ENCODE measurements around the gene MAP3K7CL.

MAP3K7CL gene

GRCh38 chr21:29185172-29185571, 54.7 kb downstream of the MAP3K7CL start:
- Mint-ChIP-seq H3K9me3 (no peaks in the 10 kb centered on the region), H3K27me3 (ENCODE audit: low read depth) (no peaks in the 10 kb centered on the region), H3K4me3 (no peak overlapping the region), H3K27ac (no peak overlapping the region), H3K4me1 (ENCODE audit: low read depth) (peaks cover 7% of the 10 kb centered on the region), H3K36me3 (ENCODE audit: low read depth) (no peaks in the 10 kb centered on the region)
- DNase-seq (ENCODE audit: low spot score), result no peak

DNA sequence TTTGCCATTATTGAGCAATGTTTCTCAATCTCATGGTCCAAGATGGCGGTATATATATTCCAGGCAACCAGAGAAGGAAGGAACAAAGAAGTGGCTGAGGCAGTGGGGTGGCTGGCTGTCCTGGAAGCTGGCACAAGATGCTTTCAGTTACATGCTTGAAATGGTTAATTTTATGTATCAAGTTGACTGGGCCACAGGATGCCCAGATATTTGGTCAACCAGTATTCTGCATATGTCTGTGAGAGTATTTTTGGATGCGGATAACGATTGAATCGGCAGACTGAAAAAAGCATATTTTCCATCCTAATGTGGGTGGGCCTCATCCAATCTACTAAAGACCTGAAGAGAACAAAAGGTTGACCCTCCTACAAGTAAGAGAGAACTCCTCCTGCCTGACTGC, 55.2 kb downstream of the MAP3K7CL start:
- Mint-ChIP-seq H3K36me3 (ENCODE audit: low read depth) (no peaks in the 10 kb centered on the region), H3K27ac (no peak overlapping the region), H3K4me3 (no peak overlapping the region), H3K4me1 (ENCODE audit: low read depth) (peaks cover 9% of the 10 kb centered on the region), H3K9me3 (no peaks in the 10 kb centered on the region), H3K27me3 (ENCODE audit: low read depth) (no peaks in the 10 kb centered on the region)
- no peak for DNase-seq (ENCODE audit: low spot score)

DNA sequence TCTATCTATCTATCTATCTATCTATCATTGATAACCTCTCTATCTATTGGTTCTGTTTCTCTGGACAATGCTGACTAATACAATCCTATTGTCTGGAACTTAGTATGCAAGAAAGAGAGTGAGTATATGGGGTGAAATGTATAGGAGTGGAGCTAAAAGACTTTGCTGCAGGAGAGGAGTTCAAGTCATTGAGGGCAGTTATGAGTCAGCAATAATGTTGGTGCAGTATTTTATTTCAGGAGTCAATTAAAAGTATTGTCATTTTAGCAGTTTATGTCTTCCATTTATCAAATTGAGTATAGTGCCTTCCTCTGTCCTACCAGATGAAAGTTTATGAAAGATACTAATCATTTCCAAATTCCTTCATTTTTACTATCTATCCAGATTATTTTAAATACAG, 55.8 kb downstream of the MAP3K7CL start:
- no peaks in the 10 kb centered on the region for H3K27me3 Mint-ChIP-seq (ENCODE audit: low read depth)
- no peak overlapping the region for H3K27ac Mint-ChIP-seq
- H3K4me1 Mint-ChIP-seq (ENCODE audit: low read depth), result peaks cover 11% of the 10 kb centered on the region
- no peaks in the 10 kb centered on the region for H3K36me3 Mint-ChIP-seq (ENCODE audit: low read depth)
- no peak overlapping the region for H3K4me3 Mint-ChIP-seq
- H3K9me3 Mint-ChIP-seq, result no peaks in the 10 kb centered on the region
- DNase-seq (ENCODE audit: low spot score), result no peak

DNA sequence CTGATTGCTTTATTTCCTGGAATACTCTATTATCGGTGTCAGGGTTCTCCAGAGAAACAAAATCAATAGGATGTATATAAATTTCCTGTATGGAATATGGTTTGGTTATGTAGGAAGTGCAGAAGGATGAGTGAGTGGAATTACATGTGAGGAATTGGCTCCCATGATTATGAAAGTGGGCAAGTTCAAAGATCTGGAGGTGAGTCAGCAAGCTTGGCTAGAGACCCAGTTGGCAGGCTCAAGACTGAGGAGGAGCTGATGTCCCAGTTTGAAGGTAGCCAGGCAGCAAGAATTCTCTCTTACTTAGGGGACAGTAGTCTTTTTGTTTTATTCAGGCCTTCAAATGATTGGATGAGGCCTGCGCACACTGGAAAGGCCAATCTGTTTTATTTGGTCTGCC, 57.5 kb downstream of the MAP3K7CL start:
- Mint-ChIP-seq H3K4me1 (ENCODE audit: low read depth) (peaks cover 4% of the 10 kb centered on the region), H3K27me3 (ENCODE audit: low read depth) (peaks cover 3% of the 10 kb centered on the region), H3K9me3 (no peaks in the 10 kb centered on the region), H3K4me3 (no peak overlapping the region), H3K36me3 (ENCODE audit: low read depth) (no peaks in the 10 kb centered on the region), H3K27ac (no peak overlapping the region)
- DNase-seq (ENCODE audit: low spot score), result no peak

DNA sequence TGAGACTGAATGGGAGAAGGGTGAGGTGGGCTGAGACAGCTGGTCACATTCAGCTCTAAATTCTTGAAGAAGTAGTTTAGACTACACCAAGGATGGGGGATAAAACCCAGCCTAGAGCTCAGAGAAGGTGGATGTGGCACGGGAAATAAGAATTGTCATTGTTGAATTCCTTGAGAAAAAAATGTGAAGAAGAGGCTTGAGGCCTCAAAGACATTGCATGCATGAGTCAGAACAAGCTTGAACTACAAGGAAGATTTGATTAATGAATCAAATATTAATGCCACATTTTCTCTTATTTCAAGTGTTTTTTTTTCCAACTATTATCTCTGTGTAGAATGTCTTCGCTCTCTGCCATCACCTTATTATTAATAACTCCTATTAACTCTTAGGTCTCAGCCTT, 58.9 kb downstream of the MAP3K7CL start:
- H3K4me1 Mint-ChIP-seq (ENCODE audit: low read depth), result peaks cover 6% of the 10 kb centered on the region

GRCh38 chr21:29190923-29191331, 60.5 kb downstream of the MAP3K7CL start:
- Mint-ChIP-seq H3K36me3 (ENCODE audit: low read depth) (no peaks in the 10 kb centered on the region), H3K27ac (no peak overlapping the region), H3K9me3 (no peaks in the 10 kb centered on the region), H3K27me3 (ENCODE audit: low read depth) (peaks cover 3% of the 10 kb centered on the region), H3K4me3 (no peak overlapping the region), H3K4me1 (ENCODE audit: low read depth) (peaks cover 21% of the 10 kb centered on the region)
- no peak for DNase-seq (ENCODE audit: low spot score)

More for the DNA sequence above, 58.9 kb downstream of the MAP3K7CL start:
- Mint-ChIP-seq H3K36me3 (ENCODE audit: low read depth) (no peaks in the 10 kb centered on the region), H3K9me3 (no peaks in the 10 kb centered on the region), H3K4me3 (no peak overlapping the region), H3K27ac (no peak overlapping the region), H3K27me3 (ENCODE audit: low read depth) (peaks cover 3% of the 10 kb centered on the region)
- DNase-seq (ENCODE audit: low spot score), result no peak

DNA sequence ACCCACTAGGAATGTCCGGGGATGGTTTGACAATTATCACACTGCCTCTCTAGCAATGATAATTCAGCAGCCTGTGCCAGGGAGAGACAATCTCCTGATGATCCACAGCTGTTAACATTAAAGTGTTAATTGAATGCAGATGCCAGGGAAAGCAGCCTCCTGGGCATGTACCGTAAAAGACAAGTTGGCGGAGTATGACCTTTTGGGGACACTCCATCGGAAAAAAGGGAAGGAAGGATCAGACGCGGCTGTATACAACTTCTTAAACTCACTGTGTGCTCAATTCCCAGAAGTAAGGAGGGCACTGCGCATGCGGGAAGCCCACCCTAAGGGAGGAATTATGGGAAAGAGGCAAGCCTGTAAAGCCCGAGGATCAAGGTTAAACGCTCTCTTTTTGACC, 62.6 kb downstream of the MAP3K7CL start:
- Mint-ChIP-seq H3K9me3 (peaks cover 6% of the 10 kb centered on the region), H3K27me3 (ENCODE audit: low read depth) (peaks cover 3% of the 10 kb centered on the region), H3K27ac (no peak overlapping the region), H3K36me3 (ENCODE audit: low read depth) (peaks cover 5% of the 10 kb centered on the region), H3K4me1 (ENCODE audit: low read depth) (peaks cover 31% of the 10 kb centered on the region), H3K4me3 (no peak overlapping the region)
- no peak for DNase-seq (ENCODE audit: low spot score)

DNA sequence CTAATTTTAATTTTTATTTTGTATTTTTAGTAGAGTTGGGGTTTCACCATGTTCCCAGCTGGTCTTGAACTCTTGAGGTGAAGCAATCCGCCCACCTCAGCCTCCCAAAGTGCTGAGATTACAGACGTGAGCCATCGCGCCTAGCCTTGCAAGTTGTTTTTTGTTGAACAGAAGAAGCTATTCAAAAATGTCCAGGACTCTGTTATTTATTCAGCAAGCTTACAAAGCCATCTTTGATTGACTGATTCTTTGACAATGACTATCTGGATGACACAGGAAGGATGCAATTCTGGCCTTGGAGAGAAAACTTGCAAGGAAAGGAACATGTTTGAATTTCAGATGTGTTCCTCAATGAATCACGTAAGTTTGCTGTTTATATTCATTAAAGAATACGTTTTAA, 63.5 kb downstream of the MAP3K7CL start:
- no peak overlapping the region for H3K4me3 Mint-ChIP-seq
- H3K4me1 Mint-ChIP-seq (ENCODE audit: low read depth), result peaks cover 31% of the 10 kb centered on the region
- peaks cover 3% of the 10 kb centered on the region for H3K27me3 Mint-ChIP-seq (ENCODE audit: low read depth)
- peaks cover 13% of the 10 kb centered on the region for H3K9me3 Mint-ChIP-seq
- no peak overlapping the region for H3K27ac Mint-ChIP-seq
- DNase-seq (ENCODE audit: low spot score), result no peak
- H3K36me3 Mint-ChIP-seq (ENCODE audit: low read depth), result peaks cover 6% of the 10 kb centered on the region

- peaks cover 10% of the 10 kb centered on the region for H3K36me3 Mint-ChIP-seq (ENCODE audit: low read depth)
- DNase-seq (ENCODE audit: low spot score), result no peak
- no peak overlapping the region for H3K27ac Mint-ChIP-seq
- H3K4me3 Mint-ChIP-seq, result no peak overlapping the region
- peaks cover 3% of the 10 kb centered on the region for H3K27me3 Mint-ChIP-seq (ENCODE audit: low read depth)
- peaks cover 17% of the 10 kb centered on the region for H3K9me3 Mint-ChIP-seq
- peaks cover 31% of the 10 kb centered on the region for H3K4me1 Mint-ChIP-seq (ENCODE audit: low read depth)
Observed at GRCh38 chr21:29194342-29194741, 63.9 kb downstream of the MAP3K7CL start.

DNA sequence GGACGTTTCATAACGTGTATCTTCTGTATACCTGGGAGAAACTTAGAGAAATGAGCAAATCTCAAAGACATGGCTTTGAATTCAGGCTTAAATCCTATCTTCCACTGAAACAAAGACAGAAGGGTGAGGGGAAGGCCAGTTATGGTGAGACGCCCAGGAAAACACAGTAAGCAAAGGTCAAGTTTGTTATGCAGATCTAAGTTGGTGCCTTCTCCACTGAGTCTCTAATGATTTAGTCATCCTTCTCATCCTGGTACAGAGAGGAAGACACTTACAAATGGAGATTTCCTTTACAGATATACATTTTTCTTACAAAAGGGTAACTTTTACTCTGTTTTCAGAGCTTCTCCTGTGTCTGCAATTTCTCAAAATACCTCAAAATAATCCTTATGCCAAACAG, 64.4 kb downstream of the MAP3K7CL start:
- Mint-ChIP-seq H3K27me3 (ENCODE audit: low read depth) (peaks cover 3% of the 10 kb centered on the region), H3K36me3 (ENCODE audit: low read depth) (peaks cover 12% of the 10 kb centered on the region), H3K4me3 (no peak overlapping the region), H3K9me3 (peaks cover 18% of the 10 kb centered on the region), H3K4me1 (ENCODE audit: low read depth) (peaks cover 31% of the 10 kb centered on the region), H3K27ac (no peak overlapping the region)
- DNase-seq (ENCODE audit: low spot score), result no peak

- H3K27me3 Mint-ChIP-seq (ENCODE audit: low read depth), result peaks cover 3% of the 10 kb centered on the region
- H3K36me3 Mint-ChIP-seq (ENCODE audit: low read depth), result peaks cover 12% of the 10 kb centered on the region
- peak; percentile 83 for DNase-seq (ENCODE audit: low spot score)
- peaks cover 23% of the 10 kb centered on the region for H3K9me3 Mint-ChIP-seq
- peaks cover 27% of the 10 kb centered on the region for H3K4me1 Mint-ChIP-seq (ENCODE audit: low read depth)
- H3K27ac Mint-ChIP-seq, result peak overlapping the region; percentile 66
- H3K4me3 Mint-ChIP-seq, result peak overlapping the region; percentile 83
Observed at GRCh38 chr21:29195981-29196669, 65.7 kb downstream of the MAP3K7CL start.

- H3K36me3 Mint-ChIP-seq (ENCODE audit: low read depth), result peaks cover 12% of the 10 kb centered on the region
Observed at GRCh38 chr21:29196670-29197191, 66.3 kb downstream of the MAP3K7CL start.

GRCh38 chr21:29201186-29201585, 70.7 kb downstream of the MAP3K7CL start:
- no peak for DNase-seq (ENCODE audit: low spot score)
- peaks cover 37% of the 10 kb centered on the region for H3K9me3 Mint-ChIP-seq
- H3K36me3 Mint-ChIP-seq (ENCODE audit: low read depth), result peaks cover 15% of the 10 kb centered on the region
- peaks cover 8% of the 10 kb centered on the region for H3K4me1 Mint-ChIP-seq (ENCODE audit: low read depth)
- no peak overlapping the region for H3K27ac Mint-ChIP-seq
- H3K27me3 Mint-ChIP-seq (ENCODE audit: low read depth), result no peaks in the 10 kb centered on the region
- no peak overlapping the region for H3K4me3 Mint-ChIP-seq

More at GRCh38 chr21:29196670-29197191, 66.3 kb downstream of the MAP3K7CL start:
- H3K4me3 Mint-ChIP-seq, result peak overlapping the region; percentile 83
- peak overlapping the region; percentile 66 for H3K27ac Mint-ChIP-seq
- no peaks in the 10 kb centered on the region for H3K27me3 Mint-ChIP-seq (ENCODE audit: low read depth)
- no peak for DNase-seq (ENCODE audit: low spot score)
- H3K9me3 Mint-ChIP-seq, result peaks cover 29% of the 10 kb centered on the region
- peaks cover 27% of the 10 kb centered on the region for H3K4me1 Mint-ChIP-seq (ENCODE audit: low read depth)

- Mint-ChIP-seq H3K27ac (no peak overlapping the region), H3K4me3 (no peak overlapping the region), H3K9me3 (peaks cover 19% of the 10 kb centered on the region), H3K4me1 (ENCODE audit: low read depth) (peaks cover 2% of the 10 kb centered on the region), H3K27me3 (ENCODE audit: low read depth) (no peaks in the 10 kb centered on the region), H3K36me3 (ENCODE audit: low read depth) (peaks cover 3% of the 10 kb centered on the region)
- DNase-seq (ENCODE audit: low spot score), result no peak
Observed at GRCh38 chr21:29205009-29205408, 74.6 kb downstream of the MAP3K7CL start.

GRCh38 chr21:29205988-29206387, 75.5 kb downstream of the MAP3K7CL start:
- Mint-ChIP-seq H3K27ac (no peak overlapping the region), H3K4me1 (ENCODE audit: low read depth) (peaks cover 4% of the 10 kb centered on the region), H3K9me3 (peaks cover 19% of the 10 kb centered on the region), H3K36me3 (ENCODE audit: low read depth) (peaks cover 3% of the 10 kb centered on the region), H3K27me3 (ENCODE audit: low read depth) (no peaks in the 10 kb centered on the region), H3K4me3 (no peak overlapping the region)
- no peak for DNase-seq (ENCODE audit: low spot score)

Measured in T-helper 2 cell treated with Interferon-gamma antibody and Interleukin-4, amounts not matched to agents 5 μg/mL and 100 μg/mL, for 36 hours (primary cell).